Activated naive CD8-positive, alpha-beta T cell (primary cell): ENCODE measurements around the gene EFNB3.

Source experiments
- H3K27ac Mint-ChIP-seq: one replicate; pipeline ENCODE4 v1.8.0; 2021; ENCODE audit warnings: mixed read lengths
- H3K27me3 Mint-ChIP-seq: one replicate; pipeline ENCODE4 v1.8.0; 2021; ENCODE audit warnings: mixed read lengths
- H3K36me3 Mint-ChIP-seq: one replicate; pipeline ENCODE4 v1.8.0; 2021; ENCODE audit warnings: mixed read lengths
- H3K4me1 Mint-ChIP-seq: one replicate; pipeline ENCODE4 v1.8.0; 2021; ENCODE audit warnings: low read depth, mixed read lengths
- H3K4me3 Mint-ChIP-seq: one replicate; pipeline ENCODE4 v1.8.0; 2021; ENCODE audit warnings: mild to moderate bottlenecking, mixed read lengths
- H3K9me3 Mint-ChIP-seq: one replicate; pipeline ENCODE4 v1.8.0; 2021; ENCODE audit warnings: low read depth, mixed read lengths

The EFNB3 gene

GRCh38 chr17:7729816-7730215 lies 24.8 kb downstream of the EFNB3 start:
- H3K27me3 Mint-ChIP-seq = peaks cover 11% of the 10 kb centered on the region
- no peak overlapping the region for H3K4me3 Mint-ChIP-seq
- H3K9me3 Mint-ChIP-seq = no peaks in the 10 kb centered on the region
- H3K27ac Mint-ChIP-seq = no peak overlapping the region
- H3K4me1 Mint-ChIP-seq = no peaks in the 10 kb centered on the region
- no peaks in the 10 kb centered on the region for H3K36me3 Mint-ChIP-seq

GRCh38 chr17:7732981-7733539 lies 28.1 kb downstream of the EFNB3 start:
- Mint-ChIP-seq H3K27ac (no peak overlapping the region), H3K9me3 (no peaks in the 10 kb centered on the region), H3K4me3 (no peak overlapping the region), H3K4me1 (no peaks in the 10 kb centered on the region), H3K27me3 (peaks cover 2% of the 10 kb centered on the region), H3K36me3 (no peaks in the 10 kb centered on the region)

GRCh38 chr17:7737601-7738000 lies 32.6 kb downstream of the EFNB3 start:
- no peak overlapping the region for H3K27ac Mint-ChIP-seq
- peaks cover 11% of the 10 kb centered on the region for H3K27me3 Mint-ChIP-seq
- no peaks in the 10 kb centered on the region for H3K36me3 Mint-ChIP-seq
- no peaks in the 10 kb centered on the region for H3K9me3 Mint-ChIP-seq
- no peak overlapping the region for H3K4me3 Mint-ChIP-seq
- H3K4me1 Mint-ChIP-seq = no peaks in the 10 kb centered on the region

- Mint-ChIP-seq H3K9me3 (no peaks in the 10 kb centered on the region), H3K27me3 (peaks cover 14% of the 10 kb centered on the region), H3K27ac (no peak overlapping the region), H3K36me3 (no peaks in the 10 kb centered on the region), H3K4me1 (no peaks in the 10 kb centered on the region), H3K4me3 (no peak overlapping the region)
Measured at GRCh38 chr17:7739746-7740145, 34.7 kb downstream of the EFNB3 start.

GRCh38 chr17:7740481-7741001 lies 35.5 kb downstream of the EFNB3 start:
- no peak overlapping the region for H3K27ac Mint-ChIP-seq
- H3K9me3 Mint-ChIP-seq = no peaks in the 10 kb centered on the region
- no peaks in the 10 kb centered on the region for H3K36me3 Mint-ChIP-seq
- H3K4me3 Mint-ChIP-seq = no peak overlapping the region
- no peaks in the 10 kb centered on the region for H3K4me1 Mint-ChIP-seq
- H3K27me3 Mint-ChIP-seq = peaks cover 14% of the 10 kb centered on the region

GRCh38 chr17:7742729-7743128 lies 37.7 kb downstream of the EFNB3 start:
- Mint-ChIP-seq H3K9me3 (no peaks in the 10 kb centered on the region), H3K4me1 (no peaks in the 10 kb centered on the region), H3K27ac (no peak overlapping the region), H3K4me3 (no peak overlapping the region), H3K36me3 (no peaks in the 10 kb centered on the region), H3K27me3 (peaks cover 11% of the 10 kb centered on the region)

GRCh38 chr17:7744416-7744815 lies 39.4 kb downstream of the EFNB3 start:
- Mint-ChIP-seq H3K4me3 (no peak overlapping the region), H3K36me3 (no peaks in the 10 kb centered on the region), H3K4me1 (no peaks in the 10 kb centered on the region), H3K27me3 (peaks cover 10% of the 10 kb centered on the region), H3K27ac (no peak overlapping the region), H3K9me3 (no peaks in the 10 kb centered on the region)

- Mint-ChIP-seq H3K27ac (no peak overlapping the region), H3K4me3 (no peak overlapping the region), H3K36me3 (no peaks in the 10 kb centered on the region), H3K27me3 (peaks cover 5% of the 10 kb centered on the region), H3K4me1 (no peaks in the 10 kb centered on the region), H3K9me3 (no peaks in the 10 kb centered on the region)
Measured at GRCh38 chr17:7745748-7746470, 40.9 kb downstream of the EFNB3 start.

- peaks cover 3% of the 10 kb centered on the region for H3K27me3 Mint-ChIP-seq
- H3K4me3 Mint-ChIP-seq = no peak overlapping the region
- H3K27ac Mint-ChIP-seq = no peak overlapping the region
- H3K4me1 Mint-ChIP-seq = no peaks in the 10 kb centered on the region
- H3K9me3 Mint-ChIP-seq = no peaks in the 10 kb centered on the region
- no peaks in the 10 kb centered on the region for H3K36me3 Mint-ChIP-seq
Measured at GRCh38 chr17:7747635-7748071, 42.7 kb downstream of the EFNB3 start.

GRCh38 chr17:7748076-7748775 lies 43.2 kb downstream of the EFNB3 start:
- Mint-ChIP-seq H3K36me3 (no peaks in the 10 kb centered on the region), H3K27me3 (peaks cover 2% of the 10 kb centered on the region), H3K4me3 (no peak overlapping the region), H3K4me1 (no peaks in the 10 kb centered on the region), H3K9me3 (no peaks in the 10 kb centered on the region), H3K27ac (no peak overlapping the region)

- Mint-ChIP-seq H3K36me3 (no peaks in the 10 kb centered on the region), H3K9me3 (no peaks in the 10 kb centered on the region), H3K27me3 (no peaks in the 10 kb centered on the region), H3K4me1 (no peaks in the 10 kb centered on the region), H3K4me3 (no peak overlapping the region), H3K27ac (no peak overlapping the region)
Measured at GRCh38 chr17:7750321-7750821, 45.4 kb downstream of the EFNB3 start.

- no peaks in the 10 kb centered on the region for H3K4me1 Mint-ChIP-seq
- H3K27ac Mint-ChIP-seq = no peak overlapping the region
- H3K4me3 Mint-ChIP-seq = no peak overlapping the region
- H3K27me3 Mint-ChIP-seq = no peaks in the 10 kb centered on the region
- no peaks in the 10 kb centered on the region for H3K9me3 Mint-ChIP-seq
- H3K36me3 Mint-ChIP-seq = no peaks in the 10 kb centered on the region
Measured at GRCh38 chr17:7754656-7755055, 49.7 kb downstream of the EFNB3 start.

GRCh38 chr17:7755095-7755890 lies 50.3 kb downstream of the EFNB3 start:
- no peak overlapping the region for H3K27ac Mint-ChIP-seq
- no peaks in the 10 kb centered on the region for H3K27me3 Mint-ChIP-seq
- no peaks in the 10 kb centered on the region for H3K4me1 Mint-ChIP-seq
- no peaks in the 10 kb centered on the region for H3K9me3 Mint-ChIP-seq
- H3K36me3 Mint-ChIP-seq = no peaks in the 10 kb centered on the region
- no peak overlapping the region for H3K4me3 Mint-ChIP-seq

- Mint-ChIP-seq H3K4me3 (no peak overlapping the region), H3K9me3 (no peaks in the 10 kb centered on the region), H3K27ac (no peak overlapping the region), H3K27me3 (no peaks in the 10 kb centered on the region), H3K36me3 (no peaks in the 10 kb centered on the region), H3K4me1 (no peaks in the 10 kb centered on the region)
Measured at GRCh38 chr17:7756968-7757367, 52.0 kb downstream of the EFNB3 start.
